NCI-H2171 (cell line): Measurements from ENCODE around the gene GRIK2.

Experiments used
- DNase-seq: peaks from one replicate; lab custom pipeline; 2025; lab: John Stamatoyannopoulos, UW

The GRIK2 gene

DNA sequence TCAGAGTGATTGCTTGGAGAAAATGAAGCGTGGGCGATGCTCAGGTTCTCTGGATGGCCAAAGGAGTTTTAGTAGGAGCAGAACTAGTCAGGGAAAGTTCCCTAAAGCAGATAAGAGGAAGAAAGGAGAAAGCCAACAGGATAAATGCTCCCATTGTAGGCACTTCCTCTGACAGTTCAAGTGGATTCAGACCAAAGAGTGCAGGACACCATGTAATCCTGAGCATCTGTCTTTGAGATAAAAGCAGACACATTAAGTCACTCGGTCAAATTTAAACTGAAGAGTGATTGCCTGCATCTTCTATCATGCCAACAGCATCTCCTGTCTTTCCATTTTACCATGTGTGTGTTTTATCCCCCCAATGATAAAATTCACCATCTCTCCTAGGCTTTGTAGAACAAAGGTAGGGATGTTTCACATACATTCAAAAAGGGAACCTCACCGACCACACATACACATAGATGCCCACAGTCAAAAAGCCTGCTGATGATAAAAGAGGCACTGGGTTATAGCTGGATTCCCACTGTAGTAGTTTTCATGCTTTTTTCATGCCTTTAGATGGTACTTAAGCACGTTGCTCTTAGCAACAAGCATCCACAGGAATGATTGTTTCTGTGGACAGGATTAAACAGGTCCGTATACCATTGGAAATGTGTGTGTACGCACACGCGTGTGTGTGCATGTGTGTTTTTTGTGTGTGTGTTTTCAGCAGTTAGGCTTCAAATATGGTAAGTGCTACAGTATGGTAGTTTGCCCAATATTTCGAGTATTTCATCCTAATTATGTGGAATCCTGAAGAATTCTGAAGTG is 7.0 kb downstream of the GRIK2 start:
- no peak for DNase-seq

DNA sequence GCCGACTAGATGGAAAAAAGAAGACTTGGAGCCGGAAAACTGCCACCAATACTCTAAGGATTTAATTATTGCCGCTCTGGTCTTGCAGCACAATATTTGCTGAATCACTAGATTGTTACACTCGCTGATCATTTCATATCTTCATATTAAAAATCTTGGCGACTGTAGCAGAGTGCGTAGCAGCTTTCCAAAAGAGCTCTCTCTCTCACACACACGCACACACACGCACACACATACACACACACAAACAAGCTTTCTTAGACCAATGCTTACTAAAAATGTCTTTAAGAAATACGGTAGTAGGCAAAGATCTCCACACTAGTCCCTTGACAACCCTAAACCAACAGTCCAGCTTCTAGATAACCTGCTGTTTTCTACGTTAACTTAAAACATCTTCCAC is 7.7 kb downstream of the GRIK2 start:
- no peak for DNase-seq

DNA sequence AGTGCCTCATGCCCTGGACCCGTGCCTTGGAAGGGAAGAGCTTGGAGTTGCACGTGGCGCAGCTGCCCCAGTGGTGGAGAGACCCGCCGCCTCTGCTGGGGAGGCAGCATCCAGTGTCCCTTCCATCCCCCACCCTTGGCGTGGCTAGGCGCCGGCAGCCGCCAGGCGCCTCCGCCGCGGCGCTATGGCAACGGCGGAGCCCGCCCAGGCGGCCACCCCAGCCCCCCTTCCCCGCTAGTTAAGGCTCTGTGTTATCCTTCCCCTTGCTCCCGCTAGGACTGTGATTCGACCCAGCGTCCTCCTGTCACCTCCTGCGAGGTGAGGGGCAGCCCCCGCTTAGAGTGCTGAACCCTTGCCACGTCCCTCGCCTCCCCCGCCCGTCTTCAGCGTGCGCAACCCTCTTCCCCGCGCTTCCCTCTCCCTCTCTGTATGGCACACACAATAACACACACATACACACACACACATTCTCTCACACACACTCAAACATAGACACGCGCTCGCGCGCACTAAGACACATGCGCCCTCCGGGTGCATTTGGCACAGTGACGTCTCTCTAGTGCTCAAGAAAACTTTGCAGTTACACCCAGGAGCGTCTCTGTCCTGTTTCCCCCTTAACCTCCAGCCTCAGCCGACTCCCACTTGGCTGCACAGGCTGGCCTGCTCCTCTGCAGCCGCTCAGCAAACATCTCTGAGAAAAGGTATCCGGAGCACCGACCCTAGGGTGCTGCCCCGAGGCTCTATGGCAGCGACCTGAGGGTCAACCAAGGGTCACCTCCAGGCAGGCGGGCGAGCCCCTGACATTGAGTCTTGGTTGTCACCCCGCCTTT is 8.5 kb downstream of the GRIK2 start:
- peak; percentile 62 for DNase-seq

DNA sequence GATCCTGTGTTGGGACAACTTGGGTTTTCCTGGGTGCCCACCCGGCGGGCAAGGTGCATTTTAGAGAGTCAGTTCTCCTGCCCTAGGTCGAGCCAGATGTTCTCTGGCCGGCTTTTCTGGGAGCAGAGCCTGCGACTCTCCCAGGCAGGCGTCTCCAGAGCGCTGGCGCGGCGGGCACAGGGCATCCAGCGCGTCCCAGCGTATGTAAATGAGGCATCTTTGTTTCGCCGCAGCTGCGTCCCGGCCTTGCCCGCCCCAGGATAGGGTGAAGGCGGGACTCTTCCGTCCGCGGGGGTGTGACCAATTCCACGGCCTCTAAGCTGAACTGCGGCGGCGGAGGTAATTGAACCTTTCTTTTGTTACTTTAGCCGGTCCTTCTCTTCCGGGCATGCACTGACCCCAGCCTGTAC is 9.1 kb downstream of the GRIK2 start:
- peak; percentile 14 for DNase-seq

DNA sequence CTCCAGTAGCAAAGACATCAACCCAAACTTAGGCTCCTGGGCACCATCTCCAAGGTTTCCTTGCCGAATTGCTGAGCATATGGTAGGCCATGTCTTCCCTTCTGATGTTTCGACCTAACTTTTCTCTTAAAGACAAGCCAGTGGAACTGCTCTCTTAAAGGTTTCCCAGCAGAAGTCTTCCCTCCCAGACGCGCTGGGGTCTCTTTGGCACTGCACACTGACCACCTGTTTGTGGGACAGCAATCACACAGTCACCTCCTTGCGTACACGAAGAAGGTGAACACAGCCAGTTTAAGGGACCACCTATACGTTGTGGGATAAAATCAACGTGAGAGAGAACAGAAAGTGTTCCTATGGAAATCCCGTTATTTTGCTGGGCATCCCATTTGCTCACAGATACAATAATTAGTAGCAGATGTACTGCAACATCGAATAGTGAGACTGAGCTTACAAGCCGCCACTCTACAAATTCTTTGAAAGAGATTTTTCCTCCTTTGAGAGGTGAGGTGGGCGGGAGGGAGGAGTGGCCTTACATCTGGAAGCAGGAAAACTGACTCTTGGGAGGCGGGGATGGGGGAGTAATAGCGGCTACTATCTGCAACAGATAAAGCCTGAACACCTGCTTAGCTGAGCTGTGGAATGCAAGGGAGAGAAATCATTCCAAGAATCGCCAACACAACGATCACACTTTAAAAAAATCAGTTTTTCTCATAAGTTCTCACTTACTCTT is 9.9 kb downstream of the GRIK2 start:
- no peak for DNase-seq

DNA sequence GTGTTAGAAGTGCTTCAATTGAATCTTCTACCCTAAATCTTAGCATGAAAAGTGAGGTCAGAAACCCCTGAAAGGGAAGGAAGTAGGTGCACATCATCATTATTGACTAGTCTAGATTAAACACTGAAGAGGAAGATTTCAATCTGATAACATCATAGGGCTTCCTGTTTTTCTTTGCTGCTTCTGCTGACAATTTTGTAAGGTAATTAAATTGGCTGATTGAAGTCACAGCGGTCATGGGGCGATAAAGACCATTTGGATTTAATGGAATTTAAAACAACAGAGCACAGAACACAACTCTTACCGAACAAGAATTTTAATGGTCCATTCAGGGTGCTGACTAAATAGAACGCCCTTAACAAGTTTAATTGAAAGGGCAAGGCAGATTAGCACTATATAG is 11.3 kb downstream of the GRIK2 start:
- DNase-seq = no peak

DNA sequence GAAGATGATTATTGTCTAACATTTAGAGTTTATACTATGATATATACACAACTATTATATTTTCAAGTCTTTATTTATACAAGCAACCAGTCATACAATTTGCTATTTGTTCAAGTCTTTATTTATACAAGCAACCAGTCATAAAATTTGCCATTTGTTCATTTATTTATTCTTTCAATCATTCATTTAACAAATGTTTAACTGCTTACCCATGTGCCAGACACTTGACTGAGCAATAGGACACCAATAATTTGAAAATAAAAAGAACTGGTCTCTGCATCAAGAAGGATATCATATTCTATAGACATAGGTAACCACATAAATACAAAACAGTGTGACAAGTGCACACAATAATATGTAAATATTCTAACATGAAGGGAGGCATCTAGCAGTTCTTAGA is 20.3 kb downstream of the GRIK2 start:
- no peak for DNase-seq

DNA sequence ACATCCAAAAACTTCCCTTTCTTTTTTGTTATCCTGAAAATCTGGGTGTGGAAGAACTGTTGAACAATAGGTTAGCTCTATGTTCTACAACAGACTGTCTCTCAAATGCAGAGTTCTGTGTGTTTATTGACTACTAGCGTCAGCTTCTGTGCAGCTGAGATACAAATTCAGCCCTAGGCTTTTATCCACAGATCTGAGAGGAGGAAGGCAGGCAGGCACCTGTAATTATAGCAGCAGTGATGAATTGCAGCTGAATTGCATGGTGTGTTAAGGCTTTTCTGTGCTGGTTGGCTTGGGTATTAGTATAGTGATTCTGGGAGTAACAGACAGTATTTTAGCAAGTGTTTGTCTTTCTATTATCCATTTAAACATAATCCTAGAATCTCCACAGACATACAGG is 24.4 kb downstream of the GRIK2 start:
- DNase-seq = no peak

DNA sequence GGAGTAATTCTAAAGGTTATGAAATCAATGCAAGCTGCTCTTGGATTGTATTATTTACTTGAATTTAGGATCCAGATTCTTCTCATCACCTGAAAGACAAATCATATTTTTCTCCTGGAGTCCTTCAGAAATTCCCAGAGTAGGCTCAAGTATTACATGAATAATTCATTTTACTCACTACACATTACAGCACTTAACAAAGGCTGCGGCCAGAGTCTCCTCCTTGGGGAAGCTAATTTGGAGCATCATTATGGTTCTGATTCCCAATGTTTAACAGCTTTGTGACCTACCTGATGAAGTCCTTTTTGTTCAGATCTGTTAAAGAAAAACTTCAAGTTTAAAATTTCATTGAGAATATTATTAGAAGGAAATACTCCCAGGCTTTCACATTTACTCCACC is 28.7 kb downstream of the GRIK2 start:
- no peak for DNase-seq

DNA sequence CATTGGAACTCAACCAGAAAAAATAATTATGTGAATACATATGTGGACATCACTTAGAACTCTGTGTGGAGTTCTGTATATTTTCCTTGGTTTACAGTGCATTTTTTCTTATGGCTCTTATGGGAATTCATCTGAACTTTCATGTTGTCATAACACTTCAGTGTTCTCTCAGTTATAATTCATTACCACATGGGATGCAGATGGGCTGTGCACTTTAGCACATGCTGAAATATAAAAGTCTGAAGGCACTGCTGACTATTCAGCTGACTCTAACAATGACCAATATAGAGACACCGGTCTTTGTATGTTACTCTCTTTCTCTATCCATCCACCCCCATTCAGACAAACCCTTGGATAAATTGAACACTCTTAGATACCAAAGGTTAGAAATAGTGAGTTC is 29.3 kb downstream of the GRIK2 start:
- DNase-seq = no peak

DNA sequence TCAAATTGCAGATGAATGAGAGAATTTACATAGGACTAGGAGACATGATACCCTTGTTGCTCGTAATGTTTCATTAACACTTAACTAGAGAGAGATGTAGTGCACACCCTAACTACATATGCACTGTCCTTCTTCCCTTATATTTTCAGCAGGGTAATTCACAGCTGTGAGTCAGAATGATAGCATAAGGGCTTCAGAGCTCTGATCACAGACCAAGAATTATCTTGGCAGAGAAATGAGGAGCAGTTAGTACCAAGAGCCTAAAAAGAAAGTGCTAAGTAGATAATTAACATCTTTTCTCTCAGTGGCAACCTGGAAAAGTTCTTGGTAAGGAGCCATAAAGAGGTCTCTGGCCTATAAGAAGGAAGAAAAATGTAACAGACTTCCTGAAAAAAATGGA is 35.8 kb downstream of the GRIK2 start:
- no peak for DNase-seq

DNA sequence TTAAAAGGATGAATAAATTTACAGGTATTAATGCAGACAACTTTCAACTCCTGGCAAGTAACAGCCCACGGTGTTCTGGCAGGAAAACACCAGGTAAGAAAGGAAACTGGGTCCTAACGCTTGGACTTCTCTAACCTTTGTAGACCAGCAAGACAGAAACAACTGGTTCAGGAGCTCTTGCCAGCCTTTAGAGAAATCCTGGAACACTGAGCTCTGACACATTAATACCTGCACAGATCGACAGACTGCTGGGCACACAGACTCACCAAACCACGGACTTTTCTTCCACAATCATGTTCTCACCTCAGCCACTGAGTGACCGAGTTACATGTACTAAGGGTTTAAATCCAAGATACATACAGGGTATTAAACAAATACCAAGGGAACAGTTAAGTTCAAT is 36.3 kb downstream of the GRIK2 start:
- DNase-seq = no peak

DNA sequence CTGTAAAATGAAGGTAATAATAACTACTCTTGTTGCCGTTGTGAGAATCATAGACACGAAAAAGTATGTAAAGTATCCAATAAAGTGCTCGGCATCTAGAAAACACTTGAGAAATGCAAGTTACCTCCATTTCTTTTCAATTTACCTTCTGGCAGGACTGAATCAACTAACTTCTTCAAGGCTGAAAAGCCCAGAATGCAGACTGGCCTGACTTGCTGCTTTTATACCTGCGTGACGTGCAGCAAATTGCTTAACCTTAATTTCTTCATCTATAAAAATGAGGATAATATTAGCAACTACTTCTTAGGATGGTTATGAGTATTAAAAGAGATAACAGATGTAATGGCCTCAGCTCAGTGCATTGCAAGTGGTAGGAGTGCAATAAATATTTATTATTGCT is 39.6 kb downstream of the GRIK2 start:
- DNase-seq = no peak

DNA sequence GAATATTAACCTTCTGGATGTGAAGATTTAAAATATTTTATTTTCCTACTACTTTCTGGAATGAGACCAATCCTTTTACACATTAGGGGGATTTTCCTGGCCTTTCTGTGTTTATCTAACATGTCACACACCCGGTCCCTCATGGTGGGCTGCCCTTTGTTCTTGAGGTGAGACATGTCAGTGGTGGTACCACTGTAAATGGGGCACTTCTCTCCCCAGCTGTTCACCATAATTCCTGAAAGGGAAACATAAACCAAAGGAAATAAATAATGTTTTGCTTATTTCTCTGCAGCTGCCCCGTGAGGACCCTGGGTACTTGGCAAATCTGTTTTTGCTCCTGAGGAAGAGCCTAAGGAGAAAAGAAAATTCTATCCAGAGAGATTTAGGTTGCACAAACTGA is 41.1 kb downstream of the GRIK2 start:
- DNase-seq = no peak

DNA sequence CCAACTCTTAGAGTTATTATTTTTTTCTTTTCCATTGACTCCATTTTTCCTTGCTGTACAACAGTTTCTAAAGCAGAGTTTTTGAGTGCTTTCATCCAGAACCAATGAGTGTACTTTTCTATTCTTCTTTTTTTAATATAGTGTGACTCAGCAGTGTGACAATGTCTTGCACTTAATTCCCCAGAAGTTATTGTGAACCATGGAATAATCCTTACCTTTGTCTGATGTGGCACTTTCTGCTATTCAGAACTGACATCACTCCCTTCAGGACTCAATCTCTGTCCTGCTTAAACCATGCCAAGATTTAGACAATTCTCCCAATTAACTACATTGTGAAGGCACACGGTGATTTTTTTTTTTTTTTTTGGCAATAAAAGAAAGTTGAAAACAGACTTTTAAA is 41.5 kb downstream of the GRIK2 start:
- DNase-seq = no peak

DNA sequence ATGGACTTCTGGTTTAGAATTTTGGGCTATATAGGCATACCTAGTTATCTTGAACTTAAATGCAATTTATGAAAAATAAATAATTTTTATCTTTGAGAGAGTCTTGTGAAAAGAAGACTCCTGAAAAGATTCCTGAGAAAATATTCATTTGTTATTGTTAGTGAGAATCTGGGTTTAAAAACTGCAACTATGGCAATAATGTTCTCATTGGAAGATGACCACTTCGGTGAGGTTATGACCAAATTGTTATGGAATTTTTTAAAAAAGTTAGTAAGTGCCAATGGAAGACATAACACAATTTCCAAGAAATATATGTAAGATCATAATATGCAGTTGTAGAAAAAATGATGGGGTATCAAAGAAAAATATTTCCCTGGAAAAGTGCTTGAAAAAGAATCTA is 46.3 kb downstream of the GRIK2 start:
- no peak for DNase-seq

DNA sequence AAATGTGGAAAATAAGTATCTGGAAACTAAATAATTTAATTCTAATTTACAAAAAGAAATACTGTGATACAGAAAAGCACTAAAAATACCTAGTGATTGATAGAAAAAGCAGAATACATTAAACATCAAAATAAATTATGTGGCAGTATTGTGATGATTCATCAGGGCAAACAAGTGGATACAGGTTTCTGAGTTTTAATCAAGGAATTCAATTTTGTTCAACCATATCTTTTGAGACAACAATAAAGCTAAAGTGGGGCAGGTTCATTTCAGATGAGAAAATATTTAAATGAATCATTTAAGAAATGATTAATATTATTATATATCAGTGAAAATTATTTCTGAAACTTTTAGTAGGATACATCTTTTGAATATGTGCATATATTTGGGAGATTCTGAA is 49.8 kb downstream of the GRIK2 start:
- DNase-seq = no peak

DNA sequence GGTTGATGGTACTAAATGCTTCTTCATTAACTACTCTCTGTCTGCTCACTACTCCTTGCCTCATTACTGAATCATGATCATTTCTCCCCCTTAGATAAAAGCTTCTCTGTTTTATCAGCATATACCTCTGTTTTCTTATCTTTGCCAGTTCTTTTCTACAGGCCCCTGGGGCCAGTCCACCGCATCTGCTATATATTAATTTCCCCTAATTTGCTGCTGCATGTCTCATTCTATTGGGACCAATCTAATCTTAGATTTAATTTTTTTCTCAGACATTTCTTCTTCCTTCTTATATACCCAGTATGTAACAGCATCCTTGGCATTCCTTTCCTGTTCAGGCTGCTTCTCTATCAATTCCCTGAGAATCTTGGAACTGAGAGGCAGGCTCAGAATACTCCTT is 51.2 kb downstream of the GRIK2 start:
- DNase-seq = no peak

DNA sequence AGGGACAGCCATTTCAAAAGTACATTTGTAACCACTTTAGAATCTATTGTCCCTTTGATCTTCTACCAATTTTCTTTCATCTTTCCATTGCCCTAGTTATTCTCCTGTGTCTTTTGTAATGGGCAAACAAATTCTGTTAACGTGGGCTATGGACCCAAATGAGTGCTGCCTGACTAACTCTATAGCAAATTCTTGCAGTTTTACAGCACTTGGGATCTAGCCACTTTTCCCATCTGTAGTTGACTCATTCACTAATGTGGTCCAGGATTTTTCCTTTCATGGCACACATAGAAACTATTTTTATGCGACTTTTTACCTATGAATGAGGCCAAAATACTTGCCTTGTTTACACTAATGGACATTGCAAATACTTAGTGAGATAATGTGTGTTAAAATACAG is 52.0 kb downstream of the GRIK2 start:
- no peak for DNase-seq

DNA sequence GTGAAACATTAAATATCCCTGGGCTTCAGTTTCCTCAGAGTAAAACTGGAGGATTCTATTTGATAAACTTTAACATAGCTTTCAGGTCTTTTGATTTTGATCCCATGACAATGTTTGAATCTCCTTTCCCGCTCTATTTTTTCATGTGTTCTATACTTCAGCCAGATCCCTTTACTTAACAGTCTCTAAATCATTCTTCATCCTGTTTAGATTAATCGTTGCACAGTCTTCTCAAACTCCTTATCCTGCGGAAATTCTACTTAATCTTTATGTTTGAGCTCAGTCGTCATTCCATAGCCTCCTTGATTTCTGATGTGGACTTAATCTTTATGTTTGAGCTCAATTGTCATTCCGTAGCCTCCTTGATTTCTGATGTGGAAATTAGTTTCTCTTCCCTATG is 57.4 kb downstream of the GRIK2 start:
- no peak for DNase-seq

DNA sequence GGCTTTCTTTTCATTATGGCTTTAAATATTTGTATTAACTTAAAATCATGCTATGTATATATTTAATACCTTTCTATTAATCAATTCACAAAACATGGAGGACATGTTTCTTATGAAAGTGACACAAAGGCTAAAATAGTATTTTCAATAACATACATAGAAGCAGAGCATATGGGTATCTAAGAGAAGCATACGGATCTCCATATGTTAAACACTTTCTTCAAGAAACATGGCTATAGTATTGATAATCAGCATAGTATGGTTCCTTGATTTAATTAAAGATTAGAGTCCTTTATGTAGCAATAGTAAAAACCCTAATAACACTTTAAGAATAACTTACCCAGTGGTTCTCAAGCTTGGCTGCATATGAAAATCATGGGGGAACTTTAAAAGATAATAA is 58.5 kb downstream of the GRIK2 start:
- DNase-seq = no peak

DNA sequence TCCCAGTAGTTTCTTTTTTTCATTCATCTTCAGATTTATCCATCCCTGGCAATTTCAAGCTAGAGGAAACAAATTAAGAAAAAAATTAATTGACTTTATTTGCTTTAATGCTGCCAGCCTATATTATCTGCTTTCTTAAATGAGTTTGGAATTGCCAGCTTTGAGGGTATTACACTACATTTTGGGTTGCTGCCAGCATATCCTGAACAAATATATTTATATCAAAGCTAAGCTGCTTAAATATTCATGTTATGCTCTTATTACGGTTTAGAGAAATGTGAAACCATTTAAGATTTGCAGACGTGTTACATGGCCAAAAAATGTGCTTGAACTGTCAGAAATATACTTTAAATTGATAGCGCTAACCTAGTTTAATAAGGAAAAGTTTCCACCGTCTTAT is 59.7 kb downstream of the GRIK2 start:
- DNase-seq = peak; percentile 27

DNA sequence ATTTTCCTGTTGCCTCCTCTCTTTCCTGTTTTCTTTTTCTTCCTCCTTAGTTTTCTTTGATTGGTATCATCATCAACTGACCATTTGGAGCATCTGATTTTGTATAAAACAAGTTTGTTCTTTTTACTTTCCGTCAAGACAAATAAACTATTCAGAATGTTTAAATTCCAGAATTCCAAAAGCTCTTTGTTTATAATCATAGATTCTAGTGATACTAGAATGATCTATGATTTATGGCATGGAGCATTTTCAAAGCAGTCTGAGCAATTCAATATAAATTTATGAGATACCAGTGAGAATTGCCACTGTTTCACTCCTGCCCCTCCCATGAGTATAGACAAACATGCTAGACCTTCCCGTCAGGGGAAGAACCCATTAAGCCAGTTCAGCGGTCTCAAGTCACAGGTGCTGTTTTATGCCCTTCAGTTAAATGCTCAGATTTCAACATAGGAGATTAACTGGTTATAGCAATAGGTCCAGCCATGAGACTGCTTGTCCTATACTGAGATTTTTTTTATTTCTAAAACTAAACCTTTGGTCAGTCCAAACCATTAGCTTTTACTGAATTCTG is 60.7 kb downstream of the GRIK2 start:
- no peak for DNase-seq
